HG02623 (cell line): ENCODE results near the gene FGF22.
"Not testable (repeated sequence)": the region's sequence is repeated elsewhere in the genome, so short reads cannot be mapped to it uniquely, and the experiment has no call there.

Experiments
- ATAC-seq: cut with Tn5 transposase; IDR thresholded peaks from one replicate; pipeline ENCODE4 v1.9.1; 2021; ENCODE audit warnings: moderate library complexity; ENCODE audit not compliant: unreplicated experiment

The FGF22 gene

GRCh38 chr19:607301-608154 lies 32.2 kb upstream of the FGF22 start:
- ATAC-seq = no peak

DNA sequence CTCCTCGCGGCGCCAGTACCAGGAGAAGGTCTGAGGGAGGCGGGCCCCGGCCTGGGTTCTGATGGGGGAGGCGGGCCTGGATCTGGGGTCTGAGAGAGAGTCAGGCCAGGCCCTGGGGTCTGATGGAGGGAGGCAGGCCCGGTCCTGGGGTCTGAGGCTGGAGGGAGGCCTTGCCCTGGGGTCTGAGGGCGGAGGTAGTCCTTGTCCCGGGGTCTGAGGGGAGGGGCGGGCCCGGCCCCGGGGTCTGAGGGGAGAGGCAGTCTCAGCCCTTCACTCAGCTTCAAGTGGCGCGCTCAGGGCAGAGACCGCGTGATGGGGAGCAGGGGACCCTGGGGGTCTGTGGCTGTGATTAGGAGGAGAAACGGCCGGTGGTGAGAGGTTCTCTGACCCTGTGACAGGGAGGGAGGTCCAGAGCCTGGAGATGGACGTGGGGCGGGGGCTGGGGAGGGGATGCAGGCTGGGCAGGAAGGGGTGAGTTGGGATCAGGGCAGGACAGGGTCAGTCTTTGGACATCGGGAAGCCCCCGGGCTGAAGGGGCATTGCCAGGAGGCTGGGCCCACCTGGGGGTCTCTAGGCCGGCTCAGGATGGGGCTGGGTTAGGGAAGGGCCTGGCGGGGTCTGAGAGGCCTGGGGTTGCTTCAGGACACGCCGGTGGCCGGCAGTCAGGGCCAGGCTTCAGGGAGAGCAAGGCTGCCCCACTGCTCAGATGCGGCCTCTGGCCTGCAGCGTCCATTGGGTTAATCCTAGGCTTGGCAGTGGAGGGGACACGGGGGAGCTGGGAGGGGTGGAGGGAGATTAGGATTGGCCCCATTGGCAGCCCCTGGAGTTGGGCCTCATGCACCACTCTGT lies 31.3 kb upstream of the FGF22 start:
- no peak for ATAC-seq

DNA sequence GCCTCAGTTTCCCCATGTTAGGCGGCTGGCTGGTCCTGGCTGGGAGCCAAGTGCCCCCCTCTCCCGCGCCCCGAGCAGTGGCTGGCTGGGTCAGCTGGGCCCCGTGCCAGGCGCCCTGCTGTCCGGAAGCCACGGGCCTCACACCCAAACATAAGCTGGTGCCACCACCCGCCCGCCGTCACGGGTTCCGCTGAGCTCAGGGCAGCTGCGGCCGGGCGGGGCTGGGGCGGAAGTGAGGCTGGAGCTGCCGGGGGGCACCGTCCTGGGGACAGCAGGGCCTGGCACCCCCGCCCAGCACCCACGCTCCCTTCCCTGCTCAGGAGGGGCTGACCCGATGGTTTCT lies 30.7 kb upstream of the FGF22 start:
- ATAC-seq = no peak

- no peak for ATAC-seq
Measured at GRCh38 chr19:610071-610800, 29.4 kb upstream of the FGF22 start.

GRCh38 chr19:610801-611480 lies 28.7 kb upstream of the FGF22 start:
- no peak for ATAC-seq

DNA sequence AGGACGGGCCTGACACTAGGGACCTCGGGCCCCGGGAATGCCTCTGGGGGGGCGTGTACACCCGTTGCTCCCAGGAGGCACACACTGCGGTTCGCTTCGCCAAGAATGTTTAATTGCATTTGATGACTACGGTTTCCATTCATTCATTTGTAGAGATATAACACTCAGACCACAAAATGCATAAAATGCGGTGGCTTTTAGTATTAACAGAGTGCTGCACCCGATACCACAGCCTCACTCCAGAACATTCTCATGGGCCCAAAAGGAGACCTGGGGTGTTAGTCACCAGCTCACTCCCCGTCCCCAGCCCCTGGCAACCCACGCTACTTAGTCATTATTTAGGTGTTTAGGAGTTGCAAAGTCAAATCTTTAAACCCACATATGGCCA lies 28.2 kb upstream of the FGF22 start:
- ATAC-seq = no peak

- no peak for ATAC-seq
Measured at GRCh38 chr19:612941-613340, 26.7 kb upstream of the FGF22 start.

- no peak for ATAC-seq
Measured at GRCh38 chr19:613732-614567, 25.7 kb upstream of the FGF22 start.

DNA sequence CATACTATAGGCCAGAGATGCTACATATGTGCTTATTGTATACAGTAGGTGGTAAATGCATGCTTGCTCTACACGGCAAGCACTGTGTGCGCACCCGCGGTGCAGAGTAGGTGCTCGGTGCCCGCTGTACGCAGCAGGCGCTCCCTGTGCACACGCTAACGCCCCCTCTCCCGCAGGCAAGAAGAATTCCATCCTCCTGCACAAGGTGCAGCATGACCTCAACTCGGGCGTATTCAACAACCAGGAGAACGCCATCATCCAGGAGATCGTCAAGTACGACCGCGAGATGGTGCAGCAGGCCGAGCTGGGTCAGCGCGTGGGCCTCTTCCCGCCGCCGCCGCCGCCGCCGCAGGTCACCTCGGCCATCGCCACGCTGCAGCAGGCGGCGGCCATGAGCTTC lies 24.1 kb upstream of the FGF22 start:
- ATAC-seq = no peak

DNA sequence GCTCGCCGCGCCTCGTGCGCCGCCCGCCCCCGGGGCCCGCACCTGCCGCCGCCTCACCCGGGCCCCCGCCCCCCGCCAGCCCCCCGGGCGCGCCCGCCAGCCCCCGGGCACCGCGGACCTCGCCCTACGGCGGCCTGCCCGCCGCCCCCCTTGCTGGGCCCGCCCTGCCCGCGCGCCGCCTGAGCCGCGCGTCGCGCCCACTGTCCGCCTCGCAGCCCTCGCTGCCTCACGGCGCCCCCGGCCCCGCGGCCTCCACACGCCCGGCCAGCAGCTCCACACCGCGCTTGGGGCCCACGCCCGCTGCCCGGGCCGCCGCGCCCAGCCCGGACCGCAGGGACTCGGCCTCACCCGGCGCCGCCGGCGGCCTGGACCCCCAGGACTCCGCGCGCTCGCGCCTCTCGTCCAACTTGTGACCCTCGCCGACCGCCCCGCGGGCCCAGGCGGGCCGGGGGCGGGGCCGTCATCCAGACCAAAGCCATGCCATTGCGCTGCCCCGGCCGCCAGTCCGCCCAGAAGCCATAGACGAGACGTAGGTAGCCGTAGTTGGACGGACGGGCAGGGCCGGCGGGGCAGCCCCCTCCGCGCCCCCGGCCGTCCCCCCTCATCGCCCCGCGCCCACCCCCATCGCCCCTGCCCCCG lies 23.5 kb upstream of the FGF22 start:
- ATAC-seq = no peak

GRCh38 chr19:616747-617526 lies 22.7 kb upstream of the FGF22 start:
- ATAC-seq = no peak

GRCh38 chr19:617551-618246 lies 22.0 kb upstream of the FGF22 start:
- no peak for ATAC-seq

DNA sequence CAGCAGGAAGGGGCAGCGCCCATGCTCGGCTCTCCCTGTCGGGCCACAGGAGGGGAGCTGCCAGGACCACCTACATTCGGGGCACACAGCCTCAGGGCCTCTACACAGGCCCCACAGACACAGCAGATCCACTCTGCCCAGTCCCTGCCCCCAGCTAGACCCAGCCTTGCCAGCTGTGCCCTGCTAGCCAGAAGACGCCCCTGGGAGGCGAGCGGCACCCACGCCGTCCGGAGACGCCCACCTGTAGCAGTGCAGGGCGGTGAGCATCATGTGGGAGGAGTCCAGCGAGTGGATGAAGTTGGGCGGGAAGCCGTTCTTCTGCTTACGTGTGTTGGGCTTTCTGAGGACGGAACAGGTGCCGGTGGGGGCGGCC lies 21.4 kb upstream of the FGF22 start:
- ATAC-seq = no peak

DNA sequence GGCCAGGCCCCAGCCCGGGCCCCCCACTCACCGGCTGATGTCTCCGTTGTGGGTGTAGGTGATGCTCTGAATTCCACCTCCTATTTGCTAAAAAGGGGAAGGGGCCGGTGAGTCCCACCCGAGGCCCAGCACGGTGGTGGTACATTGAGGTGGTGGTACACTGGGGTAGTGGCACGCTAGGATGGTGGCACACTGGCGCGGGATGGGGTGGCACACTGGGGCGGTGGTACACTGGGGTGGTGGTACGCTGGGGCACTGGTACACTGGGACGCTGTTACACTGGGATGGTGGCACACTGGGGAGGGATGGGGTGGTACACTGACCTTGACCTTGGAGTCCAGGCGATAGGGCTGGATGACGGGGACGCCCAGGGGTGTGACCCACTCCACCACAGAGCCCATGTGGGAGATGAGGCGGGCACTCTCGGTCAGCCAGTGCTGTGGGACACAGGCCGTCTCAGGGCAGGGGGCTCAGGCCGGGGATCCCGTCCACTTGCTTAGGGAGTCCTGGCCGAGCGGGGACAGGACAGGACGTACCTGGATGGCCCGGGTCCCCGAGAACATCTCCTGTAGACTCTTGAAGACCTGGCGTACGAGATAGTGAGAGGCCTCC lies 20.9 kb upstream of the FGF22 start:
- ATAC-seq = no peak

DNA sequence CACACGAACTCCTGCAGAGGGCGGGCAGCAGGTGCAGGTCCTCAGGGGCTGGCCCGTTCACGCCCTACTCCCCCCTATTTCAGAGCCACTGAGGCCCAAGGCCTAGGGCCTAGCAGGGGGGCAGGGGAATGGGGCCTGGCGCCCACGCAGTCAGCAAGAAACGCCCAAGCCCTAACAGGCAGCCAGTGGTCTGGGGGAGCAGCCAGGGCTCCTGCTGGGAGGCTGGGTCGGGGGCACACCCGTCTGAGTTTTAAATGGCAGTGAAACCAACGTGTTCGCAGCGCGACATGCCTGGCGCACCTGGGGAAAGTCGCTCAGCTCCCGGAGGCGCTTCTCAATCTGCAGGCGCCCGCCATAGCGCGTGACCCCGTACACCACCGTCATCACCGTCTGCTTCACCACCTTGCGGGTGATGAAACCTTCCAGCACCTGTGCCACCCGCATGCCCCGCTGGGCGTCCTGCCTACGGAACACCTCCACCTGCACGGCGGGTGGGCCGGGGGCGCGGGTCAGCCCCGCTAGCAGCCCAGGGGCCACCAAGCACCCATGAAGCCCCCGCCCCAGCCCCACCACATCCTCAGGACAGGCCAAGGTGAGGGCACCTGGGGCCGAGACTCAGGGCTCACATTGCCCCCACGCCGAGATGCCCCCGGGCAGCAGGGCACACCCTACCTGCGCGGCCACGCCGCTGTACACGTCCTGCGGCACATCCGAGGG lies 20.2 kb upstream of the FGF22 start:
- no peak for ATAC-seq

DNA sequence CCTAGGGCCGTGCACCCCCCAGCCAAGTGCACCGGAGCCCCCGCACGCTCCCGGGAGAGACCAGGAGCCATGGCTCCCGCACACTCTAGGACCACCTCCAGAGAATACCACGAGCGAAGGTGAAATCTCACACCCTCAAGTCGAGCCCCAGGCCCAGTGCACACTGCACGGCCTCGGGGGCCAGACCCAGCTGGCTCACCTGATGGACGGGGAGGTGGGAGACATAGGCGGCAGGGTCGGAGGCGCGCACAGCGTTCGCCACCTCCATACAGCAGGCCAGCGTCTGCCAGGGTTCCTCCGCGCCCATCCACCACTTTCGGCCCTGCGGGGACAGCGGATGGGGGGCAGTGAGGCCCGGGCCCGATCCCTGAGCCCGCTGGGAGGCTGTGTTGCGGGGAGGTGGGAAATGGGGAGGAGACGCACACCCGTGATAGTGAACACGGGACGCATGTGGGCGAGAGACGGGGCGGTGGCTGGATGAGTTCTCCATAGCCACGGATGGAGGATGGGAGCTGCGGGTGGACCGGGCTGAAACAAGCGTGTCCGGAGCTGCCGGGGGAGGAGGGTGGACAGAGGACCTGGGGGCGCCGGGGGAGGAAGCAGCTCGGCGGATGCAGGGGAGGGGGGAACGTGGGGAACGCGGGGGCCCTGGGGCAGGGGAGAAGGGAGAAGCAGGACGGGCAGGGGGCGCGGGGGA lies 19.4 kb upstream of the FGF22 start:
- ATAC-seq = no peak

DNA sequence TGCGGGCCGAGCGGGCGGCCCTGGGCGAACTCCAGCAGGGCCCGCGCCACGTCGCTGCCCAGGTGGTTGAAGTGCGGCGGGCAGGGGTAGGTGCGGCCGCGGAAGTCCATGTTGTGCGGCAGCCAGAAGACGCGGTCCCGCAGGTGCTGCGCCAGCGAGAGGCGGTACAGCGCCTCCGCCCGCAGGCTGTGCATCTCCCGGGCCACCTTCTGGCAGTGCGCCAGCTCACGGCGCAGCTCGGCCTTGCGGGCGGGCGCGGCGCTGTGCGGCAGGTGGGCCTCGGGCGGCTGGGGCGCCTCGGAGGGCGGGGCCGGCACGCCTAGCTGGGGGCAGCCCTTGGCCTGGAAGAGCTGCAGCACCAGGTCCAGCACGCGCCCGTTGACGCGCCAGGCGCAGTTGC lies 18.5 kb upstream of the FGF22 start:
- not testable (repeated sequence) for ATAC-seq
